Myometrial cell (primary cell): Measurements from ENCODE around the gene BFSP1. TPM values are rescaled to one million over a fixed set of nuclear protein-coding genes. Genes with fewer than 3 reads are reported as not detected.

Experiments used
- total RNA-seq: library from RNA; depleted of rRNA; stranded (reverse); fragments of >200 nt; gene quantifications from 2 replicates; pipeline ENCODE4 v1.2.3, GENCODE V29; 2015

The BFSP1 gene
- 2.0 and 2.3 TPM in 2 replicates for total RNA-seq

GRCh38 chr20:17530716-17531664 lies at the start of gene BFSP1:
BFSP1 (minus strand) TSS chr20:17531379; CDS start chr20:17531329, 50 bp downstream.

GRCh38 chr20:17569616-17570346 lies 38.6 kb upstream of the BFSP1 start, which contains the start of gene DSTN:
DSTN (plus strand) TSS chr20:17570075; CDS start chr20:17570209, 134 bp downstream.

Other genes starting within 250 kb of the BFSP1 start
- gene DSTN, start 38.7 kb upstream of the BFSP1 start, total RNA-seq = 351 and 365 TPM in 2 replicates
- gene RRBP1, start 150.9 kb upstream of the BFSP1 start, total RNA-seq = 190 and 195 TPM in 2 replicates
- not detected in 2 replicates for gene BANF2, start 168.6 kb upstream of the BFSP1 start, total RNA-seq